UCSD-AML1 (cell line): ENCODE data around the gene ZNF568.

Experiments used
- DNase-seq: peaks from one replicate; lab custom pipeline; 2025; ENCODE audit not compliant: unreplicated experiment; lab: John Stamatoyannopoulos, UW

The ZNF568 gene

GRCh38 chr19:36997843-36998235 lies 81.7 kb downstream of the ZNF568 start:
- no peak for DNase-seq

- no peak for DNase-seq
These were observed 83.2 kb downstream of the ZNF568 start for GRCh38 chr19:36999313-36999712.

- no peak for DNase-seq
These were observed 91.6 kb downstream of the ZNF568 start for GRCh38 chr19:37007587-37008220.

- no peak for DNase-seq
These were observed 93.7 kb downstream of the ZNF568 start for GRCh38 chr19:37009871-37010270.

- no peak for DNase-seq
These were observed 96.1 kb downstream of the ZNF568 start for GRCh38 chr19:37012093-37012745.

- DNase-seq, result no peak
These were observed 98.3 kb downstream of the ZNF568 start for GRCh38 chr19:37014456-37014855.

- DNase-seq, result no peak
These were observed 129.0 kb downstream of the ZNF568 start for GRCh38 chr19:37045140-37045539.
